Measurements from ENCODE around the gene SV2C. TPM values are rescaled to one million over a fixed set of nuclear protein-coding genes. Genes with fewer than 3 reads are reported as not detected.
A peak's percentile ranks its signal among the peaks of the same experiment; 100 is the strongest.
"Not testable (repeated sequence)": the region's sequence is repeated elsewhere in the genome, so short reads cannot be mapped to it uniquely, and the experiment has no call there.

The SV2C gene
- total and polyA plus RNA-seq, 2 donors, result 0.05 to 0.27 TPM

DNA sequence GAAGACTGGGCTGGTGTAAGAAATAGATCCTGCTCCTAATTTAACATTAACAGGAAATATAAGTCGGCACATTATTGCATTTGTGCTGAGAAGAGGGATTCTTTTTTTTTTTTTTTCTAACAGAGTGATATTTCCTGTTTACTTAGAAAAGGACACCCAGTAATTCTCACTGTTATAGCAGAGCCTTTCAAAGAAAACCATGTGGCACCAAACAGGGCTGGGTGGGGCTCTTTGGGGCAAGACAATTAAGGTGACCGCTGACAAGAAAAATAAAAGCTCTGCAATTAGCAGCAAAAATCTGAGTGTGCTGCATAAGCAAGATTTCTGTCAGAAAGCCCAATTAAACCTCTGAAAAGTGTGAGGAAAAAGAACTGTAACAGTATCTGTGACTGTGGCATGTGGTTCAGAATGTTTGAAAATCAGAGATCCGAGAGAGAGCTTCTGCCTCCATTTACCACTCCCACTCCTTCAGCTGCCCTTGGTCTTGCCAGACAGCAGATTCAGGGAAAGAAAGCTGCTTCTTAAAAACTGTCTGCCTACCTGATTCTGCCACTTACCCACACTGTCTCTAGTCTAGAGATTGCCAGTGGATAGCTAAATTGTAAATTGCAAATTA is 242.8 kb downstream of the SV2C start:
- Histone ChIP-seq H3K27me3 (ENCODE audit: control insufficient read depth in 2 of 2, insufficient read depth in 1 of 2, low read length in 1 of 2) (no peaks in the 10 kb centered on the region), H3K36me3 (ENCODE audit: control insufficient read depth in 2 of 2, insufficient read depth in 2 of 2, low read length in 1 of 2) (no peaks in the 10 kb centered on the region), H3K4me1 (ENCODE audit: control insufficient read depth in 2 of 2, insufficient read depth in 2 of 2, low read length in 2 of 2) (peaks cover 13 to 33% of the 10 kb centered on the region in 2 donors), H3K9me3 (ENCODE audit: control insufficient read depth in 2 of 2, insufficient read depth in 1 of 2, low read length in 1 of 2) (no peaks in the 10 kb centered on the region), H3K4me3 (ENCODE audit: low read length in 2 of 2) (no peak overlapping the region), H3K27ac (ENCODE audit: low read depth in 1 of 2, low read length in 1 of 2) (peak overlapping the region; percentile 61 to 83)
- WGBS, result 26% methylated on average over 3 of the region's 3 CpGs
- DNase-seq (ENCODE audit: low read depth in 6 of 9, low spot score in 9 of 9), result peak in 3 of 9 donors; percentile 8 to 64 (median 24)

DNA sequence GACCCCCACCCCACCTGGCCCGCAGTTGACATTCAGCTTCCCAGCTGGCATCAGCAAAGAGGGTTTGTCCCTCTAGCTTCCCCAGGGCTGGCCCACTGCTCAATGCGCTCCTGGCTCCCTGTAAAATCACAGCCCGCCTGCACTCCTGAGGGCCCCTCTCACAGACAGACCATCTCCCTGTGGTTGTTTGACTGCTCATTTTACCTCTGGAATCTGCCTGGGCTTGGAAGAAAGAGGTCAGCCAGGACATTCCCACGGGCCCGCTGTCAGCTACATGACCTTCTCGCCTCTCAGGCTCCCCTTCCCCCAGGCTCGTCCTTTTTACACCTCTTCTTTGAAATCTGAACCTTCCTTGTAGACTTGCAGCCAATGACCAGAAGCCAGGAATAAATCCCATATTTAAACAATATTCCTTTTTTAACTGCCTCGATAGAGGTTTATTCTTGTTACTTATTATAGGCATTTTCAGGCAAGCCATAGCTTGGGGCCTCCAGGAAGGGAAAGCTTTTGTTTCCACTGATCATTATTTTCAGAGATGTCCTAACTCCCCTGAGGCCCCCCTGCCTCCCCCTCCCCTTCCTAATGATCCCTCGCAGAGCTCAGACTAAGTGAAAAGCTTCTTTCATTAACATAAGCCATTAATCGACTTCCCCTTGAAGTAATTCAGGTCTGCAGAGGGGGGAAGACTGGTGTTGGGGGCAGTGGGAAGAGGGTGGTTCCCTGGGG is 243.6 kb downstream of the SV2C start:
- Histone ChIP-seq H3K36me3 (ENCODE audit: control insufficient read depth in 2 of 2, insufficient read depth in 2 of 2, low read length in 1 of 2) (no peaks in the 10 kb centered on the region), H3K27me3 (ENCODE audit: control insufficient read depth in 2 of 2, insufficient read depth in 1 of 2, low read length in 1 of 2) (no peaks in the 10 kb centered on the region), H3K4me1 (ENCODE audit: control insufficient read depth in 2 of 2, insufficient read depth in 2 of 2, low read length in 2 of 2) (peaks cover 20 to 41% of the 10 kb centered on the region in 2 donors), H3K9me3 (ENCODE audit: control insufficient read depth in 2 of 2, insufficient read depth in 1 of 2, low read length in 1 of 2) (no peaks in the 10 kb centered on the region), H3K4me3 (ENCODE audit: low read length in 2 of 2) (no peak overlapping the region), H3K27ac (ENCODE audit: low read depth in 1 of 2, low read length in 1 of 2) (peak overlapping the region; percentile 61 to 83)
- no peak for DNase-seq (ENCODE audit: low read depth in 6 of 9, low spot score in 9 of 9)
- WGBS, result 69% methylated on average over 10 of the region's 10 CpGs

- no peak overlapping the region for H3K27ac ChIP-seq (ENCODE audit: low read depth in 1 of 2, low read length in 1 of 2)
- peaks cover 20 to 46% of the 10 kb centered on the region in 2 donors for H3K4me1 ChIP-seq (ENCODE audit: control insufficient read depth in 2 of 2, insufficient read depth in 2 of 2, low read length in 2 of 2)
- no peaks in the 10 kb centered on the region for H3K9me3 ChIP-seq (ENCODE audit: control insufficient read depth in 2 of 2, insufficient read depth in 1 of 2, low read length in 1 of 2)
- DNase-seq (ENCODE audit: low read depth in 6 of 9, low spot score in 9 of 9), result no peak
- no peaks in the 10 kb centered on the region for H3K36me3 ChIP-seq (ENCODE audit: control insufficient read depth in 2 of 2, insufficient read depth in 2 of 2, low read length in 1 of 2)
- no peaks in the 10 kb centered on the region for H3K27me3 ChIP-seq (ENCODE audit: control insufficient read depth in 2 of 2, insufficient read depth in 1 of 2, low read length in 1 of 2)
- no peak overlapping the region for H3K4me3 ChIP-seq (ENCODE audit: low read length in 2 of 2)
These were observed 246.2 kb downstream of the SV2C start for GRCh38 chr5:76329346-76329745.

- peak overlapping the region in 1 of 2 donors; percentile 72 for H3K27ac ChIP-seq (ENCODE audit: low read depth in 1 of 2, low read length in 1 of 2)
- peak in 7 of 9 donors; percentile 30 to 81 (median 52) for DNase-seq (ENCODE audit: low read depth in 6 of 9, low spot score in 9 of 9)
- peaks cover 12 to 34% of the 10 kb centered on the region in 2 donors for H3K4me1 ChIP-seq (ENCODE audit: control insufficient read depth in 2 of 2, insufficient read depth in 2 of 2, low read length in 2 of 2)
- no peaks in the 10 kb centered on the region for H3K27me3 ChIP-seq (ENCODE audit: control insufficient read depth in 2 of 2, insufficient read depth in 1 of 2, low read length in 1 of 2)
- H3K9me3 ChIP-seq (ENCODE audit: control insufficient read depth in 2 of 2, insufficient read depth in 1 of 2, low read length in 1 of 2), result no peaks in the 10 kb centered on the region
- no peaks in the 10 kb centered on the region for H3K36me3 ChIP-seq (ENCODE audit: control insufficient read depth in 2 of 2, insufficient read depth in 2 of 2, low read length in 1 of 2)
- H3K4me3 ChIP-seq (ENCODE audit: low read length in 2 of 2), result no peak overlapping the region
- 4% methylated on average over 4 of the region's 4 CpGs for WGBS
These were observed 247.9 kb downstream of the SV2C start for GRCh38 chr5:76331126-76331525.

DNA sequence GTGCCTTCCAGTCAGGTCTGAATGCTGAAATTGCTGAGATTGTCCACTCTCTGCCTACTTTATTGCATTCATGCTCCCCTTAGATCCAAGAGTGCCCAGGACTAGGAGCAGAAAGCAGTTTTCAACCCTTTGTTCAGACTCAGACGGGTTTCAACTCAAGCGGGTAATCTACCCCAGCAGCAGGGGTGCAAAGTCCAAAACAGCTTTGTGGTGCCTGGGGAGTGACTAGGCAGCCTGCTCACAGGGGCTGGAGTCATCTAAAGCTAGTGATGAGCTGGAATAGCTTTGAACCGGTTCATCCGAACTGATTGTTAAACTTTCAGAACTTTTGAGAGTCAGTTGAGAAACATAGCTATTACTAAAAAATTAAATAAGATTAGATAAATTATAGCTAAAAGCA is 248.9 kb downstream of the SV2C start:
- H3K36me3 ChIP-seq (ENCODE audit: control insufficient read depth in 2 of 2, insufficient read depth in 2 of 2, low read length in 1 of 2), result no peaks in the 10 kb centered on the region
- H3K27ac ChIP-seq (ENCODE audit: low read depth in 1 of 2, low read length in 1 of 2), result no peak overlapping the region
- H3K9me3 ChIP-seq (ENCODE audit: control insufficient read depth in 2 of 2, insufficient read depth in 1 of 2, low read length in 1 of 2), result no peaks in the 10 kb centered on the region
- DNase-seq (ENCODE audit: low read depth in 6 of 9, low spot score in 9 of 9), result no peak
- H3K27me3 ChIP-seq (ENCODE audit: control insufficient read depth in 2 of 2, insufficient read depth in 1 of 2, low read length in 1 of 2), result no peaks in the 10 kb centered on the region
- no peak overlapping the region for H3K4me3 ChIP-seq (ENCODE audit: low read length in 2 of 2)
- WGBS, result 85% methylated on average over 4 of the region's 4 CpGs
- H3K4me1 ChIP-seq (ENCODE audit: control insufficient read depth in 2 of 2, insufficient read depth in 2 of 2, low read length in 2 of 2), result peaks cover 8 to 24% of the 10 kb centered on the region in 2 donors

DNA sequence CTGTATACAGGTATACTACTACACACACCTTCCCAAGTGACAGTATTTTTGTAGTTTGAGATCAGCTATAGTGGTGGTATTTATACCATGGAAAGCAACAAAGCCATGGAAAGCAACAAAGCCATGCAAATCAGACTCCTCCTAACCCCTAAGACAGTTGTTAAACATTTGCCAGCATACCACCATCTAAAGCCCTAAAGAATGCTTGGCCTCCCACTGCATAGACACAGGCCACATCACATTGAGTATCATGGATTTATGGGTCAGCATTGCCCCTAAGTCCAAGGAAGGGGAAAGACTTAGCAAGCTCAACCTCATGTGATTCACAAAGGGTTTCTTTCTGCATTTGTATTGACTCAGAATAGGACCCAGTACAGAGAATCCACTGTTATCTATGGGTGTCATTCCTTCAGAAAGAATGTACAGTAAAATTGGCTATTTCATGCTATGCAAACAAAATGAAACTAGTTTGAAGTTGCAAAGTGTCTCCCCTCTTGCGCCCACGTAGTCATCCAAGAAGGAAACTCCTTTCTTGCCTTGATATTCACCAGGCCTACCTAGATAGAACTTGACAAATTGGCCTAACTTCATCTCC is 249.5 kb downstream of the SV2C start:
- Histone ChIP-seq H3K27ac (ENCODE audit: low read depth in 1 of 2, low read length in 1 of 2) (no peak overlapping the region), H3K4me1 (ENCODE audit: control insufficient read depth in 2 of 2, insufficient read depth in 2 of 2, low read length in 2 of 2) (peaks cover 8 to 20% of the 10 kb centered on the region in 2 donors), H3K27me3 (ENCODE audit: control insufficient read depth in 2 of 2, insufficient read depth in 1 of 2, low read length in 1 of 2) (no peaks in the 10 kb centered on the region), H3K9me3 (ENCODE audit: control insufficient read depth in 2 of 2, insufficient read depth in 1 of 2, low read length in 1 of 2) (no peaks in the 10 kb centered on the region), H3K36me3 (ENCODE audit: control insufficient read depth in 2 of 2, insufficient read depth in 2 of 2, low read length in 1 of 2) (no peaks in the 10 kb centered on the region), H3K4me3 (ENCODE audit: low read length in 2 of 2) (no peak overlapping the region)
- 84% methylated on average over 2 of the region's 2 CpGs for WGBS
- DNase-seq (ENCODE audit: low read depth in 6 of 9, low spot score in 9 of 9), result no peak

- DNase-seq (ENCODE audit: low read depth in 6 of 9, low spot score in 9 of 9), result no peak
- Histone ChIP-seq H3K4me1 (ENCODE audit: control insufficient read depth in 2 of 2, insufficient read depth in 2 of 2, low read length in 2 of 2) (peaks cover 8 to 24% of the 10 kb centered on the region in 2 donors), H3K27me3 (ENCODE audit: control insufficient read depth in 2 of 2, insufficient read depth in 1 of 2, low read length in 1 of 2) (no peaks in the 10 kb centered on the region), H3K27ac (ENCODE audit: low read depth in 1 of 2, low read length in 1 of 2) (no peak overlapping the region), H3K36me3 (ENCODE audit: control insufficient read depth in 2 of 2, insufficient read depth in 2 of 2, low read length in 1 of 2) (no peaks in the 10 kb centered on the region), H3K4me3 (ENCODE audit: low read length in 2 of 2) (no peak overlapping the region), H3K9me3 (ENCODE audit: control insufficient read depth in 2 of 2, insufficient read depth in 1 of 2, low read length in 1 of 2) (no peaks in the 10 kb centered on the region)
- WGBS, result 92% methylated on average over 4 of the region's 4 CpGs
These were observed 250.4 kb downstream of the SV2C start for GRCh38 chr5:76333571-76333970.

- H3K4me3 ChIP-seq (ENCODE audit: low read length in 2 of 2), result no peak overlapping the region
- DNase-seq (ENCODE audit: low read depth in 6 of 9, low spot score in 9 of 9), result no peak
- no peaks in the 10 kb centered on the region for H3K36me3 ChIP-seq (ENCODE audit: control insufficient read depth in 2 of 2, insufficient read depth in 2 of 2, low read length in 1 of 2)
- no peaks in the 10 kb centered on the region for H3K9me3 ChIP-seq (ENCODE audit: control insufficient read depth in 2 of 2, insufficient read depth in 1 of 2, low read length in 1 of 2)
- H3K4me1 ChIP-seq (ENCODE audit: control insufficient read depth in 2 of 2, insufficient read depth in 2 of 2, low read length in 2 of 2), result peaks cover 8 to 24% of the 10 kb centered on the region in 2 donors
- 98% methylated on average over 3 of the region's 3 CpGs for WGBS
- no peaks in the 10 kb centered on the region for H3K27me3 ChIP-seq (ENCODE audit: control insufficient read depth in 2 of 2, insufficient read depth in 1 of 2, low read length in 1 of 2)
- H3K27ac ChIP-seq (ENCODE audit: low read depth in 1 of 2, low read length in 1 of 2), result no peak overlapping the region
These were observed 251.4 kb downstream of the SV2C start for GRCh38 chr5:76334574-76334973.

- not testable (repeated sequence) for H3K9me3 ChIP-seq (ENCODE audit: control insufficient read depth in 2 of 2, insufficient read depth in 1 of 2, low read length in 1 of 2); H3K36me3 ChIP-seq (ENCODE audit: control insufficient read depth in 2 of 2, insufficient read depth in 2 of 2, low read length in 1 of 2); H3K27ac ChIP-seq (ENCODE audit: low read depth in 1 of 2, low read length in 1 of 2); DNase-seq (ENCODE audit: low read depth in 6 of 9, low spot score in 9 of 9); H3K4me3 ChIP-seq (ENCODE audit: low read length in 2 of 2); H3K27me3 ChIP-seq (ENCODE audit: control insufficient read depth in 2 of 2, insufficient read depth in 1 of 2, low read length in 1 of 2)
- WGBS, result 64% methylated on average over 2 of the region's 5 CpGs
- peaks cover 8 to 24% of the 10 kb centered on the region in 2 donors for H3K4me1 ChIP-seq (ENCODE audit: control insufficient read depth in 2 of 2, insufficient read depth in 2 of 2, low read length in 2 of 2)
These were observed 252.3 kb downstream of the SV2C start for GRCh38 chr5:76335451-76335850.
